ENCODE results near the gene KRT72.

Gene KRT72

GRCh38 chr12:52581481-52581880 is 19.8 kb downstream of the KRT72 start:
- no peak for DNase-seq (ENCODE audit: extremely low read depth in 1 of 2, low read depth in 1 of 2)

- no peak for DNase-seq (ENCODE audit: extremely low read depth in 1 of 2, low read depth in 1 of 2)
Measured at GRCh38 chr12:52581066-52581465, 20.2 kb downstream of the KRT72 start.

- DNase-seq (ENCODE audit: extremely low read depth in 1 of 2, low read depth in 1 of 2) = no peak
Measured at GRCh38 chr12:52580496-52580895, 20.8 kb downstream of the KRT72 start.

GRCh38 chr12:52579468-52580465 is 21.5 kb downstream of the KRT72 start:
- DNase-seq (ENCODE audit: extremely low read depth in 1 of 2, low read depth in 1 of 2) = no peak

GRCh38 chr12:52578469-52578868 is 22.8 kb downstream of the KRT72 start:
- DNase-seq (ENCODE audit: extremely low read depth in 1 of 2, low read depth in 1 of 2) = no peak

GRCh38 chr12:52577316-52577715 is 23.9 kb downstream of the KRT72 start:
- no peak for DNase-seq (ENCODE audit: extremely low read depth in 1 of 2, low read depth in 1 of 2)

GRCh38 chr12:52575948-52576347 is 25.3 kb downstream of the KRT72 start:
- DNase-seq (ENCODE audit: extremely low read depth in 1 of 2, low read depth in 1 of 2) = no peak

- no peak for DNase-seq (ENCODE audit: extremely low read depth in 1 of 2, low read depth in 1 of 2)
Measured at GRCh38 chr12:52575256-52575655, 26.0 kb downstream of the KRT72 start.

- no peak for DNase-seq (ENCODE audit: extremely low read depth in 1 of 2, low read depth in 1 of 2)
Measured at GRCh38 chr12:52573743-52574142, 27.5 kb downstream of the KRT72 start, which contains the start of gene KRT74. Gene KRT74 (minus strand): TSS chr12:52573843. CDS start chr12:52573777, 66 bp downstream.

- no peak for DNase-seq (ENCODE audit: extremely low read depth in 1 of 2, low read depth in 1 of 2)
Measured at GRCh38 chr12:52573306-52573705, 28.0 kb downstream of the KRT72 start.

GRCh38 chr12:52570511-52570910 is 30.8 kb downstream of the KRT72 start:
- DNase-seq (ENCODE audit: extremely low read depth in 1 of 2, low read depth in 1 of 2) = no peak

- no peak for DNase-seq (ENCODE audit: extremely low read depth in 1 of 2, low read depth in 1 of 2)
Measured at GRCh38 chr12:52568111-52568510, 33.2 kb downstream of the KRT72 start.

GRCh38 chr12:52566847-52567291 is 34.4 kb downstream of the KRT72 start:
- peak; percentile 18 to 28 for DNase-seq (ENCODE audit: extremely low read depth in 1 of 2, low read depth in 1 of 2)

GRCh38 chr12:52564582-52564981 is 36.7 kb downstream of the KRT72 start:
- no peak for DNase-seq (ENCODE audit: extremely low read depth in 1 of 2, low read depth in 1 of 2)

- no peak for DNase-seq (ENCODE audit: extremely low read depth in 1 of 2, low read depth in 1 of 2)
Measured at GRCh38 chr12:52561880-52562449, 39.3 kb downstream of the KRT72 start.

- DNase-seq (ENCODE audit: extremely low read depth in 1 of 2, low read depth in 1 of 2) = no peak
Measured at GRCh38 chr12:52559979-52560378, 41.3 kb downstream of the KRT72 start.

GRCh38 chr12:52558781-52559445 is 42.4 kb downstream of the KRT72 start:
- DNase-seq (ENCODE audit: extremely low read depth in 1 of 2, low read depth in 1 of 2) = no peak

- no peak for DNase-seq (ENCODE audit: extremely low read depth in 1 of 2, low read depth in 1 of 2)
Measured at GRCh38 chr12:52557476-52557875, 43.8 kb downstream of the KRT72 start.

- DNase-seq (ENCODE audit: extremely low read depth in 1 of 2, low read depth in 1 of 2) = no peak
Measured at GRCh38 chr12:52555577-52555976, 45.7 kb downstream of the KRT72 start.

- no peak for DNase-seq (ENCODE audit: extremely low read depth in 1 of 2, low read depth in 1 of 2)
Measured at GRCh38 chr12:52552681-52553195, 48.5 kb downstream of the KRT72 start, which contains the start of gene KRT71. Gene KRT71 (minus strand): TSS chr12:52553145. CDS start chr12:52553077, 68 bp downstream.

- DNase-seq (ENCODE audit: extremely low read depth in 1 of 2, low read depth in 1 of 2) = no peak
Measured at GRCh38 chr12:52552055-52552454, 49.2 kb downstream of the KRT72 start.
